Smooth muscle cell (in vitro differentiated cells): Measurements from ENCODE around the gene HECW1. TPM values are rescaled to one million over a fixed set of nuclear protein-coding genes. Genes with fewer than 3 reads are reported as not detected.
A peak's percentile ranks its signal among the peaks of the same experiment; 100 is the strongest.

Experiments
- DNase-seq: peaks from one replicate; lab custom pipeline; 2025; ENCODE audit not compliant: unreplicated experiment; lab: John Stamatoyannopoulos, UW
- H2AFZ ChIP-seq: fragments of 200-600 bp; sonication (generic); 2 replicates; pipeline ENCODE4 v1.6.0; 2016; ENCODE audit warnings: antibody characterized with exemption, low read depth, mild to moderate bottlenecking
- H3F3A ChIP-seq: fragments of 200-600 bp; sonication (generic); 2 replicates; pipeline ENCODE4 v1.6.0; 2017; ENCODE audit warnings: antibody characterized with exemption, low read depth
- H3K27ac ChIP-seq: fragments of 200-600 bp; sonication (generic); 2 replicates; pipeline ENCODE4 v1.5.1; 2016; ENCODE audit warnings: low read depth, mild to moderate bottlenecking
- H3K27me3 ChIP-seq: fragments of 200-600 bp; sonication (generic); 2 replicates; pipeline ENCODE4 v1.6.1; 2016; ENCODE audit warnings: low read depth, mild to moderate bottlenecking
- H3K36me3 ChIP-seq: fragments of 200-600 bp; sonication (generic); 2 replicates; pipeline ENCODE4 v1.5.1; 2016; ENCODE audit warnings: low read depth
- H3K4me1 ChIP-seq: fragments of 200-600 bp; sonication (generic); 2 replicates; pipeline ENCODE4 v1.5.1; 2016; ENCODE audit warnings: low read depth
- H3K4me2 ChIP-seq: fragments of 200-600 bp; sonication (generic); 2 replicates; pipeline ENCODE4 v1.6.0; 2016; ENCODE audit warnings: mild to moderate bottlenecking
- H3K4me3 ChIP-seq: fragments of 200-600 bp; sonication (generic); 2 replicates; pipeline ENCODE4 v1.5.1; 2016; ENCODE audit warnings: mild to moderate bottlenecking
- H3K79me2 ChIP-seq: fragments of 200-600 bp; sonication (generic); 2 replicates; pipeline ENCODE4 v1.6.0; 2016; ENCODE audit warnings: low read depth, mild to moderate bottlenecking
- H3K9ac ChIP-seq: fragments of 200-600 bp; sonication (generic); 2 replicates; pipeline ENCODE4 v1.6.0; 2016; ENCODE audit warnings: low read depth
- H3K9me3 ChIP-seq: fragments of 200-600 bp; sonication (generic); replicated peaks from 2 replicates; pipeline ENCODE4 v1.5.1; 2016; ENCODE audit warnings: low read depth
- H4K20me1 ChIP-seq: fragments of 200-600 bp; sonication (generic); 2 replicates; pipeline ENCODE4 v1.6.0; 2016; ENCODE audit warnings: low read depth
- CTCF ChIP-seq: fragments of 200-600 bp; sonication (generic); IDR thresholded peaks from 2 replicates; pipeline ENCODE4 v1.5.1; 2017; ENCODE audit warnings: borderline replicate concordance, mild to moderate bottlenecking, antibody characterized with exemption; ENCODE audit not compliant: insufficient read depth, poor library complexity, severe bottlenecking
- WGBS: methylation state at CpG from one replicate; pipeline ENCODE4 v1.1.7; 2016; ENCODE audit warnings: low lambda C conversion rate; 5-methylcytosine and 5-hydroxymethylcytosine counted together
- polyA plus RNA-seq: library from polyadenylated mRNA; unstranded; fragments of >200 nt; fragmentation: Nextera tagmentation; extraction: Ambion mirVana; gene quantifications from 2 replicates; pipeline ENCODE4 v1.2.1, GENCODE V29; 2016
- total RNA-seq: library from RNA; depleted of rRNA; stranded (reverse); fragments of >200 nt; gene quantifications from 2 replicates; pipeline ENCODE4 v1.2.3, GENCODE V29; 2014

The HECW1 gene
- total and polyA plus RNA-seq, 2 experiments from 2014 or later: 0.09 to 0.49 TPM

- Histone ChIP-seq H3K9me3 (no peaks in the 10 kb centered on the region), H3K27me3 (no peaks in the 10 kb centered on the region), H3K4me2 (no peak overlapping the region), H2AFZ (no peak overlapping the region), H3F3A (no peaks in the 10 kb centered on the region), H3K36me3 (no peaks in the 10 kb centered on the region), H3K4me3 (no peak overlapping the region), H3K4me1 (no peaks in the 10 kb centered on the region), H3K9ac (no peak overlapping the region), H3K27ac (peak overlapping the region; percentile 41), H3K79me2 (no peaks in the 10 kb centered on the region), H4K20me1 (no peaks in the 10 kb centered on the region)
- DNase-seq: no peak
- no peak for TF ChIP-seq CTCF
- 80% methylated on average over 8 of the region's 8 CpGs for WGBS
These were observed 410.1 kb downstream of the HECW1 start for GRCh38 chr7:43522406-43523156.

- Histone ChIP-seq H4K20me1 (no peaks in the 10 kb centered on the region), H3K4me3 (no peak overlapping the region), H3K9me3 (no peaks in the 10 kb centered on the region), H3K27ac (no peak overlapping the region), H3K27me3 (peaks cover 4% of the 10 kb centered on the region), H3K4me1 (no peaks in the 10 kb centered on the region), H3F3A (no peaks in the 10 kb centered on the region), H3K9ac (no peak overlapping the region), H3K36me3 (no peaks in the 10 kb centered on the region), H3K4me2 (no peak overlapping the region), H3K79me2 (no peaks in the 10 kb centered on the region), H2AFZ (no peak overlapping the region)
- 83% methylated on average over 10 of the region's 10 CpGs for WGBS
- no peak for DNase-seq
- no peak for TF ChIP-seq CTCF
These were observed 416.3 kb downstream of the HECW1 start for GRCh38 chr7:43528576-43529354.

- Histone ChIP-seq H3K27me3 (peaks cover 4% of the 10 kb centered on the region), H3K9ac (no peak overlapping the region), H3K79me2 (no peaks in the 10 kb centered on the region), H3K4me3 (no peak overlapping the region), H3K4me1 (peaks cover 3% of the 10 kb centered on the region), H3K9me3 (no peaks in the 10 kb centered on the region), H3K4me2 (no peak overlapping the region), H4K20me1 (no peaks in the 10 kb centered on the region), H3K36me3 (no peaks in the 10 kb centered on the region), H3F3A (no peaks in the 10 kb centered on the region), H3K27ac (no peak overlapping the region), H2AFZ (no peak overlapping the region)
- no peak for DNase-seq
- no peak for TF ChIP-seq CTCF
- 86% methylated on average over 6 of the region's 6 CpGs for WGBS
These were observed 418.3 kb downstream of the HECW1 start for GRCh38 chr7:43530553-43531410.
